Testis (tissue), 2 donors: ENCODE data around the gene SF3B5.

Experiments
- CTCF ChIP-seq, 3 experiments: fragments of 450-650 bp in 2 of 3; fragments of 200-600 bp in 1 of 3; sonication (generic) in 1 of 3; IDR thresholded peaks; one replicate each; pipeline ENCODE4 v1.5.1; 2016 to 2019; ENCODE audit warnings: antibody characterized with exemption in 3 of 3, mild to moderate bottlenecking in 2 of 3, moderate library complexity in 1 of 3
- POLR2A ChIP-seq: fragments of 450-650 bp; IDR thresholded peaks from one replicate; pipeline ENCODE4 v1.6.1; 2017; ENCODE audit warnings: antibody characterized with exemption, mild to moderate bottlenecking, moderate library complexity

DNA sequence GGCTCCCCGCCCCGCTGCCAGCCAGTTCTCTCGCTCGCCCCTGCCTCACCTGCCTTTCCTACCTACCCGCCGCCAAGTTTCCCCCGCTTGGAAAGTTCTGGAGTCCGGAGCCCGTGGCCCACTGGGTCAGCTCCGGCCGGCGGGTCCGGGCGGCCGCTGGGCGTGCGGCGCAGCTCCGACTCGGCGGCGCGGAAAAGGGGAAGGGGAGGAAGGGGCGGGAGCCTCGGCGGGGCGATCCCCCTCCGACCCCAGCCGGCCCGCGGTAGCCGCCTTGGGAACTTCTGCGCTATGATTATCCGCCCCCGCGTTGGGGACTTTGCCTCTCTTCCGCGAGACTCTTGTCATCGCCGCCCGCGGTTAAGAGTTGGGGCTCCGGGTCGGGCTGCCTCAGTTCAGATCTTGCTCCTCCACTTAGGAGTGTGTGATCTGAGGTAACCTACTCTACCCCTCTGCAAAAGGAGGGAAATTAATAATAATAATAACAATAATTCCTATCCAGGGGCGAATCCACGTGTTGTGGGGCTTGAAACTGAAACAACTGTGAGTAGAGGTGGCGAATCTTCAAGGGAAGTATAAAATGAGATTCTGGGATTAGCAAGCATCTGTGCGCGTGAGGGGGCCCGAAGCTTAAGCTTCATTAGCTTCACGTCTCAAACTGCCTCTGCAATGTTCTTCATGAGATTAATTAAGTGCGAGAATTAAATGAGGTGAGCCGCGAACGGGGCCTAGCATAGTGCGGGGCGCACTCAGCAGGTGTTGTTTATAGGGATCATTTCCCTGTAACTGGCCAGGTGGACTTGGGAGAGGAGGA, 30.8 kb downstream of the SF3B5 start:
- no peak for TF ChIP-seq CTCF (IDR thresholded peaks at IDR 0.05)
- TF ChIP-seq POLR2A: no peak
